ENCODE results near the gene STOML2.
"Not testable (repeated sequence)": the region's sequence is repeated elsewhere in the genome, so short reads cannot be mapped to it uniquely, and the experiment has no call there.

Gene STOML2

DNA sequence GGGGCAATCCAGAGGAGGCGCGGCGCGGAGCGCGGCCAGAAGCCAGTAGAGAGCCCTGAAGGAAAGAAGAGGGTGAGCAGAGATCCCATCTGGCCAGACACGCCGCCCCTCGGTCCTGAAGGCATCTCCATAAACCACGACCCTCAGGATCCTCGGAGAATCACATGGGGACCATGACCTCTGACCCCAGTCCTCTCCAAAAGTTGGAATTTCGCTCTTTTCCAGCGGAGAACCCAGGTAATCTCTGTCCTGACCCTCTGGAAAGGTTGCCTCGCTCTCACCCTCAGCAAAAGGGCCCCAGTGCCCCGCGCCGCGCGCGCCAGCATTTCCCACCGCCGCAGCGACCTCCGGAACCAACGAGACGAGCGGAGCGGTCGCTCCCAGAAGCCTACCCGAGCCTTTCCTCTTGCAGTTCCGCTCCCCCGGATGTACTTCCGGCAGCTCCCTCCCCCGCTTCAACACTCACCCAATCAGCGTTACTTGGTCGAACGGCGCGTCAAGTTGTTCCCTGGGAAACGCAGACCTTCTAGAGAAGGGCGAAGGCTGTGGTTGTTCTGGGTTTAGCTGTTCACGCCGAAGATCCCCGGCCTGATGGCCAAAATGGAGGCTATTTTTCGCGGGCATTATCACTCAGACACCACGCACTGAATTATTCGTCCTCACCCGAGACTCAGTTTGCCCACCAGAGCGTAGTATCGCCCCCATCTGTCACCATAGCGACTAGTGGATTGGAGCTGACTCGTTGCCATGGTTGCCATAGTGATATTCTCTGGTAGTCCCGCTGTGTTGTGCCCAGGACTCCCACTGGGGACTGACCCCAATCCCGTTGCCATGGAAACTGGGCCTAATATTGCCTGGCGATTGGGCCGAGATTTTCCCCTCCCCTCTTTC lies at the start of gene STOML2:
Gene STOML2 (minus strand): TSS at position 363 of the 891 bp plus-strand sequence. CDS start 37 bp downstream, at position 326.
- DNase-seq (ENCODE audit: low spot score), result peak; percentile 95

DNA sequence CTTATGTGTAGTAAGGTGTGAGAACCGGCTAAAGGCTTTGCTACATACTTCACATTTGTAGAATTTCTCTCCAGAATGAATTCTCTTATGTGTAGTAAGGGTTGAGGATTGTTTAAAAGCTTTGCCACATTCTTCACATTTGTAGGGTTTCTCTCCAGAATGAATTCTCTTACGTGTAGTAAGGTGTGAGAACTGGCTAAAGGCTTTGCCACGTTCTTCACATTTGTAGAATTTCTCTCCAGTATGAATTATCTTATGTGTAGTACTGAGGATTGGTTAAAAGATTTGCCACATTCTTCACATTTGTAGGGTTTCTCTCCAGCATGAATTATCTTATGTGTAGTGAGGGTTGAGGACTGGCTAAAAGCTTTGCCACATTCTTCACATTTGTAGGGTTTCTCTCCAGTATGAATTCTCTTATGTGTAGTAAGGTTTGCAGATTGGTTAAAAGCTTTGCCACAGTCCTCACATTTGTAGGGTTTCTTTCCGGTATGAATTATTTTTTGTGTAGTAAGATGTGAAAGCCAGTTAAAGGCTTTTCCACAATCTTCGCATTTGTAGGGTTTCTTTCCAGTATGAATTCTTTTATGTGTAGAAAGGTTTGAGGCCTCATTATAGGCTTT lies 45.1 kb upstream of the STOML2 start:
- not testable (repeated sequence) for DNase-seq (ENCODE audit: low spot score)

- no peak for DNase-seq (ENCODE audit: low spot score)
These were observed 39.1 kb upstream of the STOML2 start for GRCh38 chr9:35142037-35142436.

DNA sequence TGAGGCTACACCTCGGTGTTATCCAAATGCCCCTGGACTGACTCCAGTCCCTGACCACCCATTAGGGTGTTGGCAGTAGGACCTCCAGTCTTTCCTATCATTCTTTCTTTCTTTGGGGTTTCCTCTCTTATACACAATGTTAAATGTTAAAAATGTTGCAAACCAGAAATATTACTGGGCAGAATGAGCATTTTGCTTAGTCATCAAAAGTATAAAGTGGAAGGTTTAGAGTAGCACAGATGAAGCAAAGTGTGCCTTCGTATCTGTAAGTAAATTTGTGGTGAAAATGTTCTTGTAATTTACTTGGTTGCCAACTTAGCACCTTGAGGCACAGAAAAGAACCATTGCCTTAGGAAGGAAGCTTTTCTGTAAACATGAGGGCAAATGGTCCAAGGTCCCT lies 37.2 kb upstream of the STOML2 start:
- DNase-seq (ENCODE audit: low spot score), result no peak

GRCh38 chr9:35136866-35137265 lies 33.9 kb upstream of the STOML2 start:
- no peak for DNase-seq (ENCODE audit: low spot score)

DNA sequence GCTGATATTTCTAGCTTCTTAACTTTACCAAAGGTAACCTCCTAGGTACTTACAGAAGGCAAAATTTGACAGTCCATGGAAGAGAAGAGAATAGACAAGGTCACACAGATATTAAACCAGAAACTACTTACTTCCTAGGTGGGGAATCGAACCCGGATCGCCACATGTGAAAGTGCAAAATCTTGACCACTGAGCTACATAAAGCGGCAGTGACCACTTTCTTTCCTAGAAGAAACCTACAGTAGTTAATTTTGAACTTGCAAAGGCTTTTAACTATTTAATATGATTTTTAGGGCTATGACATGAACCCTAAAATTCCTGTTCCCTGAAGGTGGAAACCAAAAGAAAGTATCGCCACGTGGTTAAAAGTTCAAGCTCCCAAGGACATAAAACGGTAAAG lies 33.1 kb upstream of the STOML2 start:
- DNase-seq (ENCODE audit: low spot score), result no peak

- no peak for DNase-seq (ENCODE audit: low spot score)
These were observed 32.0 kb upstream of the STOML2 start for GRCh38 chr9:35134920-35135319.

DNA sequence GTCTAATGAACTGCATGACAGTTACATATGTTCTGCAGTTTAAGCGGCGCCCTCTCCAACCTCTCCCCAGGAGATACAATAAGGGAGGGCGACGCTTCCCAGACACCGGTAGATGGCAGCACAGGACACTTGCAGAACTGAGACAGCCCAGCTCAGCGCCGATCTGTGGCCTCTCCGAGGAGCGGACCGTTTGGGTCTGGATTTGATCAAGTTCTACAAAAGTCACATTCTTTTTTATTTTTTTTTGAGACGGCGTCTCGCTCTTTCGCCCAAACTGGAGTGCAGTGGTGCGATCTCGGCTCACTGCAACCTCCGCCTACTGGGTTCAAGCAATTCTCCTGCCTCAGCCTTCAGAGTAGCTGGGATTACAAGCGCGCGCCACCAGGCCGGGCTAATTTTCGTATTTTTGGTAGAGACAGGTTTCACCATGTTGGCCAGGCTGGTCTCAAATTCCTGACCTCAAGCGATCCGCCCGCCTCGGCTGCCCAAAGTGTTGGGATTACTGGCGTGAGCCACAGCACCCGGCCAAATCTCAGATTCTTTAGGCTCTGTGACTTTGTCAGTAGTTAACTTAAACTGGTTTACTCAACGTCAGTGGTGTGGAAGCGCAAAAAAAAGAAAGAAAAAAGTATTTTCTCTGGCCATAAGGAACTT lies 14.1 kb upstream of the STOML2 start:
- peak; percentile 86 for DNase-seq (ENCODE audit: low spot score)

- no peak for DNase-seq (ENCODE audit: low spot score)
These were observed 13.6 kb upstream of the STOML2 start for GRCh38 chr9:35116539-35116897.

- peak; percentile 90 for DNase-seq (ENCODE audit: low spot score)
These were observed 13.0 kb upstream of the STOML2 start, which contains the start of gene ATOSB for GRCh38 chr9:35115680-35116538. TSS of gene ATOSB (minus strand) at chr9:35115862. CDS start at chr9:35108274, 7,588 bp downstream.

GRCh38 chr9:35114840-35115628 lies 12.1 kb upstream of the STOML2 start:
- no peak for DNase-seq (ENCODE audit: low spot score)

DNA sequence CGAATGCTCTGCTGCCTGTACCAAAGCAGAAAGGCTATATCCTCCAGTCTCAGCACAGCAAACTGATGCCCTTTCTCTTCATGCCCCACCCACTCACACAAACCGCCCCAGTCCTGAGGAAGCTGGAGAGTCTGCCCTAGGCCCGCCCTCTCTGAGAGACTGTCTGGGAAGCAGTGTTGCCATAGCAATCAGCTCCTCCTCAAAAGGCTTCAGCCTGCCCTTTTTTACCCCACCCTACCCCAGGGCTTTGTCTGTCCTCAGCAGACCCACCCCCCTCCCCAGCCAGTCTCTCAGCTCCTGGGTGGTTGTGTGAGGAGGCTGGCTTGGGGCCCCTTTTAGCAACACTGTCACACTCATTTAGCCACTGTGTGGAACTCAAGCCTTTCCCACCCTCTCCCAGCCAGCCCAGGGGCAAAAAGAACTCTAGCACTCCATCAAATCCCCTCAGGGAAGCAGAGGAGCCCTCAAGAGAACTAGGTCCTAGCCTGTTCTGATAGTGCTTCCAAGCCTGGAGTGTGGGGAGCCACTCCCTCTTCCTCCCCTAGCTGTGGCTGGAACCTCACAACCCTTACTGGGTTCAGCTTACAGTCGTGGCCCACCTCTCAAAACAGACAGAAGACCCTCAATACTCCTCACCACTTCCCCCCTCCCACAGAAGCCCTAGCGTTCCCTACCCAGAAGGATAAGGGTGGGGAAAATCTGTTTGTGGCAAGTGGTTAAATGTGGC lies 11.3 kb upstream of the STOML2 start:
- DNase-seq (ENCODE audit: low spot score), result peak; percentile 85

GRCh38 chr9:35112257-35113020 lies 9.5 kb upstream of the STOML2 start:
- DNase-seq (ENCODE audit: low spot score), result peak; percentile 78

DNA sequence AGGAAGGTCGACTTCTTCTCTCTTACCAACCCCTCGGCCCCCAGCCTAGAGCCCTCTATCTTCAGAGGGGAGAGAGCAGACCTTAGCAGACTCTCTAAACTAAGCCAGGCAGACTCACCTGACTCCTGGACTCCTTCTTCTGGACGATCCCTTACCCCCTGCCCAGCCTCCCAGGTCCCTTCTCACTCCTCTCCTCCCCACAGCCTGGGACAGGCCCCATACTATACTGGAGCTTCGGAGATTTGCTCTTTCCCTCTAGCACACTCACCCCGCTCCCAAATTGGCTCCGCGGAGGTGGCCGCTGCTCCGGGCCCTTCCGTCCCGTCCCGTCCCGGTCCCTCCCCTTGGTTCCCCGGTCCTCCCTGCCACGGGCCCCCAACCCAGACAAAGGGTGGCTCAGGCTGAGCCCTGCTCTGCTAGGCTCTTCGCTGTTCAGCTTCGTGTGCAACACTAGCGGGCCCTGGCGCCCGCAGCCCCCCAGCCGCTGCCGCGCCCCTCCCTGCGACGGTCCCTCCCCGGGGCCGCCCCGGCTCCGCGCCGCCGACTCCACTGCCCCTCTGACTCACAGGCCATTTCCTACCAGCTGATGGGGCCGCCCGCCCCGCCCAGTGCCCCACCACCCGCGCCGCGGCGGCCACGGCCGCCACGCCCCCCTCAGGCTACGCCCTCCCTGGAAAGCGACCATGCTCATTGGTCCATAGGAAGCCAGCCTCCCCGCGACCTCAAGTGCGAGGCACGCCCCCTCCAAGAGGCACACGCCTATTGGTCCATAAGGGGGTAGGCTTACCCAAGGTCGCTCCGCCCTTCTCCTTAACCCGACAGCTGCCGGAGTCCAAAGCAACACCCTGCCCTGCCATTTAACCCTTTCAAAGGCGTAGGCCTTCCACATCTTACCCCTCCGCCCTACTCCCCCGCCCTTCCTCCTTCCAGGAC lies 8.3 kb upstream of the STOML2 start:
- peak; percentile 96 for DNase-seq (ENCODE audit: low spot score)

DNA sequence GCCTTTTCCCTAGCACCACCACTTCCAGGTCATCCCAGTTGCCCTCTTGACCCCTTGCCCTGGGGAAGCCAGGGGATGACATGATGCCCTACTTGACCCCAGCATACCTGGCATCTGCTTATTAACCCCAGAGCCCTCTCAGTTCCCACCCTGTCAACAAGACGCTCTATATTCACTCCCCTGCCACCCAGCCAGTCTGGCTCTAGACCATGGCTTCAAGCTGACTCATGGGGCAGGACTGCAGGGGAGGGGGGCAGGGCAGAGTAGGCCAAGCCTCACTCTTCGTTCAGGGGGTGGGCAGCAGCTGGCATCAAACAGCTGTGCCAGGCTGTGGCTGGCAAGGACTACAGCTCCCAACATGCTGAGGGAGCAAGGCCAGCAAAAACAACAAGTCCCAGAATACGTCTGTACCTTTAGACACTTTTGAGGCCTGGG lies 7.4 kb upstream of the STOML2 start:
- DNase-seq (ENCODE audit: low spot score), result peak; percentile 65

- no peak for DNase-seq (ENCODE audit: low spot score)
These were observed 6.1 kb upstream of the STOML2 start for GRCh38 chr9:35108946-35109575.

GRCh38 chr9:35108461-35108860 lies 5.5 kb upstream of the STOML2 start:
- no peak for DNase-seq (ENCODE audit: low spot score)

All from AG08396 (cell line).